Lower leg skin (tissue), 3 donors: ENCODE data around the gene CCDC141.

Experiments
- CTCF ChIP-seq, 3 donors: fragments of 450-650 bp; IDR thresholded peaks; one replicate each; pipeline ENCODE4 v1.5.1; 2016; ENCODE audit warnings: antibody characterized with exemption in 3 of 3, mild to moderate bottlenecking in 3 of 3, moderate library complexity in 2 of 3
- POLR2A ChIP-seq, 2 donors: fragments of 450-650 bp; IDR thresholded peaks; one replicate each; pipeline ENCODE4 v1.6.1; 2016 to 2017; ENCODE audit warnings: antibody characterized with exemption in 2 of 2, mild to moderate bottlenecking in 1 of 2, moderate library complexity in 1 of 2

GRCh38 chr2:179097131-179097530, 47.2 kb upstream of the CCDC141 start:
- TF ChIP-seq CTCF (IDR thresholded peaks at IDR 0.05), result no peak
- no peak for TF ChIP-seq POLR2A (IDR thresholded peaks at IDR 0.05)
